Spleen (tissue), 7 donors: ENCODE results near the gene HIVEP3.

Experiments used
- POLR2A ChIP-seq, 3 donors: fragments of 450-650 bp; IDR thresholded peaks; one replicate each; pipeline ENCODE4 v1.5.1; 2017; ENCODE audit warnings: antibody characterized with exemption in 3 of 3, mild to moderate bottlenecking in 1 of 3
- POLR2AphosphoS5 ChIP-seq, 3 donors: sonication (generic); formaldehyde crosslinking; IDR thresholded peaks; one replicate each; pipeline ENCODE4 v1.5.1; 2017; ENCODE audit warnings: antibody characterized with exemption in 3 of 3
- TF ChIP-seq, protein P1 (sequence below), 11 experiments: fragments of 200-600 bp in 7 of 11; fragments of 450-650 bp in 4 of 11; sonication (generic) in 4 of 11; IDR thresholded peaks in 8 of 11; conservative IDR thresholded peaks in 3 of 11; 1 replicate in 7 of 11; 2 replicates in 4 of 11; pipeline versions ENCODE4 v1.4.0 to v1.8.0; 2016 to 2021; ENCODE audit warnings: antibody characterized with exemption in 11 of 11, inconsistent platforms in 4 of 11, mild to moderate bottlenecking in 1 of 11
- donor health status: DM: no; HTN: no; CAD: no; lungs with moderate emphysema.
- donor health status: DM: no; HTN: no; CAD: no.
- donor health status: DM: no; HTN: no; CAD: no.

- TF ChIP-seq POLR2AphosphoS5 (IDR thresholded peaks at IDR 0.05) = no peak
- TF ChIP-seq, protein P1, sequence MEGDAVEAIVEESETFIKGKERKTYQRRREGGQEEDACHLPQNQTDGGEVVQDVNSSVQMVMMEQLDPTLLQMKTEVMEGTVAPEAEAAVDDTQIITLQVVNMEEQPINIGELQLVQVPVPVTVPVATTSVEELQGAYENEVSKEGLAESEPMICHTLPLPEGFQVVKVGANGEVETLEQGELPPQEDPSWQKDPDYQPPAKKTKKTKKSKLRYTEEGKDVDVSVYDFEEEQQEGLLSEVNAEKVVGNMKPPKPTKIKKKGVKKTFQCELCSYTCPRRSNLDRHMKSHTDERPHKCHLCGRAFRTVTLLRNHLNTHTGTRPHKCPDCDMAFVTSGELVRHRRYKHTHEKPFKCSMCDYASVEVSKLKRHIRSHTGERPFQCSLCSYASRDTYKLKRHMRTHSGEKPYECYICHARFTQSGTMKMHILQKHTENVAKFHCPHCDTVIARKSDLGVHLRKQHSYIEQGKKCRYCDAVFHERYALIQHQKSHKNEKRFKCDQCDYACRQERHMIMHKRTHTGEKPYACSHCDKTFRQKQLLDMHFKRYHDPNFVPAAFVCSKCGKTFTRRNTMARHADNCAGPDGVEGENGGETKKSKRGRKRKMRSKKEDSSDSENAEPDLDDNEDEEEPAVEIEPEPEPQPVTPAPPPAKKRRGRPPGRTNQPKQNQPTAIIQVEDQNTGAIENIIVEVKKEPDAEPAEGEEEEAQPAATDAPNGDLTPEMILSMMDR (IDR thresholded peaks at IDR 0.05 in 8 of 11, conservative IDR thresholded peaks at IDR 0.05 in 3 of 11) = no peak
- TF ChIP-seq POLR2A (IDR thresholded peaks at IDR 0.05) = no peak
Measured at GRCh38 chr1:41653574-41653973, 265.1 kb downstream of the HIVEP3 start.
